Measurements from ENCODE around the gene AEN.
A peak's percentile ranks its signal among the peaks of the same experiment; 100 is the strongest.

Gene AEN

DNA sequence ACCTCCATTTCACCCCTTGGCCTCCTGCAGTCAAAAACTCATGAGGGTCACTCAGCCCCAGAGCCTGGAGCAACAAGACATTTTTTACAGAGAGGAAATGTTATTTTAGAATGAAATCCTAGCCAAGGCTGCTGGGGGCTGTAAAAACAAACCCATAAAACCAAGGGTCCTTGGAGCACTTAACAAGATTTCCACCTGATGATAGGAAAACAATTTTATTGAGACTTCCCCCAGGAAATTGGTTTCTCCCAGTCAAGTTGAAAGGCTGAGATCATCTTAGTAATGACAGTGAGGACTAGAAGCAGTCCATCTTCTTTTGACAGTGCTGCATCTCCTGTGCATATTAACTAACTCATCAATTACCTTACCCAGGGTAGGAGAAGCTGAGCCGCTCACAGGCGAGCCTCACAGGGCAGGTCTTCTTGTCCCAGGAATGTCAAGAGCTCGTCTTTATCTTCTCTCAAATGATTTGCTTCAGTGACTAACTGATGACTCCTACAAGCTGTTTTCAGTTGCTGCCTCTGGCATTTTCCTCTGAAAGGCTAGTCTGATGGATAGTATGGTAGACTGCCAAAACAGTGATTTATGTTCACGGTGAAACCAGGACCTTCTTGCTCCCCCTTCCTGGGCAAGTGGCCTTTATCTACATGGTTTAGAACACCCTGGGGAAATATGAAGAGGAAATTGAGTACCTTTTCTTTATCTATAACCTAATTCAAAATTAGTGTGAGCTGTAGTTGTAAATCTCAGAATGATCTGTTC is 34.6 kb upstream of the AEN start:
- Mint-ChIP-seq H3K27ac (peak overlapping the region; percentile 86), H3K9me3 (peaks cover 8% of the 10 kb centered on the region), H3K36me3 (ENCODE audit: low read depth) (no peaks in the 10 kb centered on the region), H3K4me1 (peaks cover 35% of the 10 kb centered on the region), H3K4me3 (peak overlapping the region; percentile 45), H3K27me3 (ENCODE audit: low read depth, poor library complexity) (peaks cover 17% of the 10 kb centered on the region)
- TF ChIP-seq, protein P1, sequence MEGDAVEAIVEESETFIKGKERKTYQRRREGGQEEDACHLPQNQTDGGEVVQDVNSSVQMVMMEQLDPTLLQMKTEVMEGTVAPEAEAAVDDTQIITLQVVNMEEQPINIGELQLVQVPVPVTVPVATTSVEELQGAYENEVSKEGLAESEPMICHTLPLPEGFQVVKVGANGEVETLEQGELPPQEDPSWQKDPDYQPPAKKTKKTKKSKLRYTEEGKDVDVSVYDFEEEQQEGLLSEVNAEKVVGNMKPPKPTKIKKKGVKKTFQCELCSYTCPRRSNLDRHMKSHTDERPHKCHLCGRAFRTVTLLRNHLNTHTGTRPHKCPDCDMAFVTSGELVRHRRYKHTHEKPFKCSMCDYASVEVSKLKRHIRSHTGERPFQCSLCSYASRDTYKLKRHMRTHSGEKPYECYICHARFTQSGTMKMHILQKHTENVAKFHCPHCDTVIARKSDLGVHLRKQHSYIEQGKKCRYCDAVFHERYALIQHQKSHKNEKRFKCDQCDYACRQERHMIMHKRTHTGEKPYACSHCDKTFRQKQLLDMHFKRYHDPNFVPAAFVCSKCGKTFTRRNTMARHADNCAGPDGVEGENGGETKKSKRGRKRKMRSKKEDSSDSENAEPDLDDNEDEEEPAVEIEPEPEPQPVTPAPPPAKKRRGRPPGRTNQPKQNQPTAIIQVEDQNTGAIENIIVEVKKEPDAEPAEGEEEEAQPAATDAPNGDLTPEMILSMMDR (IDR thresholded peaks at IDR 0.05): no peak
- no peak for DNase-seq

DNA sequence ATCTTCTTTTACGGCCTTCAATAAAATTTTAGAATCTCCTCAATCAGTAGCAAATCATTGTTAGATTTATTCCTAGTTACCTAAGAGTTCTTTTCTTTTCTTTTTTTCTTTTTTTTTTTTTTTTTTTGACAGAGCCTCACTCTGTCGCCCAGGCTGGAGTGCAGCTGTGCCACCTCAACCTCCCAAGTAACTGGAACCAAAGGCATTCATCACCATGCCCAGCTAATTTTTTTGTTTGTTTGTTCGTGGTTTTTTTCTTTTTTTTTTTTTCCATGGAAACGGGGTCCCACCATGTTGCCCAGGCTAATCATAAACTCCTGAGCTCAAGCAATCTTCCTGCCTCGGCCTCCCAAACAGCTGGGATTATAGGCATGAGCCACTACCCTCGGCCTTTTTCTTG is 30.4 kb upstream of the AEN start:
- no peaks in the 10 kb centered on the region for H3K36me3 Mint-ChIP-seq (ENCODE audit: low read depth)
- H3K4me3 Mint-ChIP-seq: no peak overlapping the region
- no peaks in the 10 kb centered on the region for H3K9me3 Mint-ChIP-seq
- H3K27me3 Mint-ChIP-seq (ENCODE audit: low read depth, poor library complexity): peaks cover 37% of the 10 kb centered on the region
- DNase-seq: no peak
- TF ChIP-seq, protein P1 (IDR thresholded peaks at IDR 0.05): no peak
- peaks cover 25% of the 10 kb centered on the region for H3K4me1 Mint-ChIP-seq
- H3K27ac Mint-ChIP-seq: no peak overlapping the region

DNA sequence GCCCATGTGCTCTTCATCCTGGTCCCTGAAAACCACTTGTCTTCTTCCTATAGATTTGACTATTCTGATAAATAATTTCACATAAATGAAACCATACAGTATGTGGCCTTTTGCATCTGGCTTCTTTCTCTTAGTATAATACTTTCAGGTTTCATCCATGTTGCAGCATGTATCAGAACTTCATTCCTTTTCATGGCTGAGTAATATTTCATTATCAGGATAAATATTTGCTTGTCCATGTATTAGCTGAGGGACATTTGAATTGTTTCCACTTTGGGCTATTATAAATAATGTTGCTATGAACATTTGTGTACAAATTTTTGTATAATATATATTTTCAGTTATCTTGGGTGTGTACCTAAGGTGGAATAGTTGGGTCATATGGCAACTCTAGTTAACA is 29.8 kb upstream of the AEN start:
- TF ChIP-seq, protein P1 (IDR thresholded peaks at IDR 0.05): no peak
- Mint-ChIP-seq H3K4me1 (peaks cover 19% of the 10 kb centered on the region), H3K27me3 (ENCODE audit: low read depth, poor library complexity) (peaks cover 39% of the 10 kb centered on the region), H3K9me3 (no peaks in the 10 kb centered on the region), H3K36me3 (ENCODE audit: low read depth) (no peaks in the 10 kb centered on the region), H3K4me3 (no peak overlapping the region), H3K27ac (no peak overlapping the region)
- DNase-seq: no peak

DNA sequence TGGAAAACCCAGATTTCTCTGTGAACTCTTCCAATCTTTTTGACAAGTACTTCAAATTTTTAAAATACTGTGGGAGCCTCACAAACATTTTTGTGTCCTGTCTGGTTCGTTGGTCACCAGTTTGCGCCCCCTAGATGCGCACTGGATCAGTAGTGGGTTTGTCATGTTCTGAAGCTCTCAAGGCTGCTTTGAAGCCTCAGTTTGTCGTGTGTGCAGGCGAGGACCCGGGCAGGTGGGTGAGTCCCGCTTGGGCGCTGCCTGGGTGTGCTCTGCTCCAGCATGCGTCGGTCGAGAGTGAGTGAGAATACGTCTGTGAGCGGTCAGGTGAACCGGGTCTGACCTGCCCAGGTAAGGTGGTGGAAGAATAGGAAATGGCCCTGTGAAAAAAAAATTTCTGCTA is 17.3 kb upstream of the AEN start:
- Mint-ChIP-seq H3K36me3 (ENCODE audit: low read depth) (no peaks in the 10 kb centered on the region), H3K9me3 (peaks cover 3% of the 10 kb centered on the region), H3K4me1 (peaks cover 27% of the 10 kb centered on the region), H3K27ac (no peak overlapping the region), H3K27me3 (ENCODE audit: low read depth, poor library complexity) (peaks cover 96% of the 10 kb centered on the region), H3K4me3 (peak overlapping the region; percentile 71)
- no peak for DNase-seq
- TF ChIP-seq, protein P1 (IDR thresholded peaks at IDR 0.05): no peak

DNA sequence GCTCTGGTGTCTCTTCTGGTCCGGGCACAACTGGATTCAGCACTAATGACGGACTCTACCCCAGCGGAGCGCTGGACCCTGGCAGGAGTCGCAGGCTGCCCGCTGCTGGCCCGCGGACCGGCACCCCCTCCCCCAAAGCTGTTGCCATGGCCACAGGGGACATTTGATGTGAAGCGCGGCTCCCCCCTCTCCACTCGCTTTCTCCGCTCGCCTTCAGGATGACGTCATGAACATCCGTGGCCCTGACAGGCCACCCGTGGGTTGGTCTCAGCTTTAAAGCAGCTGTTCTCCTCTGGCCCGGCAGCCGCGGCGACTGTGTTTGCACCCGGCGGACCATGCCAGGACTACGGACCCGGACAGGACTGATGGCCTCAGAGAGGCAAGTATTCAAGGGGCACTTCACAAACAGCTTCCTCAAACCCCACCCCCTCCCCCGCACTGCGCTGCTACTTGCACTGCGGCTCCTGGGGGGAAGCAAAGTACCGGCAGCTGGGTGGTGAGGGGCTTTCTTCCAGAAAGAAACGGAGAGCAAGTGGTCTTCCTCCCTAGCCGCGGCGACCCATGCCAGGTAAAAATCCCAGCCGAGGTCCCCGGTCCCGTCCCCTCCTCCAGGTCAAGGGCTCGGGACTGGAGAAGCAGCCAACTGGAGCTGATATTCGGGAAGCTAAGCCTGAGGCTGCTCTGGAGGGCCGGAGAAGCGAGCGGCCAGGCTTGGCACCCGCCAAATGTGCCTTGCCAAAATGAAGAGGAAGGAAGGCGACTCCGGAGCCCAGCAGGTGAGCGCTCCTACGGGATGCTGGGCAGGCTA is 16.6 kb upstream of the AEN start:
- Mint-ChIP-seq H3K27ac (no peak overlapping the region), H3K27me3 (ENCODE audit: low read depth, poor library complexity) (peaks cover 99% of the 10 kb centered on the region), H3K4me1 (peaks cover 31% of the 10 kb centered on the region), H3K4me3 (peak overlapping the region; percentile 74), H3K9me3 (peaks cover 3% of the 10 kb centered on the region), H3K36me3 (ENCODE audit: low read depth) (no peaks in the 10 kb centered on the region)
- DNase-seq: peak; percentile 52
- TF ChIP-seq, protein P1 (IDR thresholded peaks at IDR 0.05): no peak
